Embryonic facial prominence (tissue), 1 donor: ENCODE results near the gene IARS1.

Source experiments
- DNase-seq: peaks from one replicate; pipeline ENCODE4 v3.0.0-alpha.2; 2016; ENCODE audit errors: extremely low spot score

The IARS1 gene

DNA sequence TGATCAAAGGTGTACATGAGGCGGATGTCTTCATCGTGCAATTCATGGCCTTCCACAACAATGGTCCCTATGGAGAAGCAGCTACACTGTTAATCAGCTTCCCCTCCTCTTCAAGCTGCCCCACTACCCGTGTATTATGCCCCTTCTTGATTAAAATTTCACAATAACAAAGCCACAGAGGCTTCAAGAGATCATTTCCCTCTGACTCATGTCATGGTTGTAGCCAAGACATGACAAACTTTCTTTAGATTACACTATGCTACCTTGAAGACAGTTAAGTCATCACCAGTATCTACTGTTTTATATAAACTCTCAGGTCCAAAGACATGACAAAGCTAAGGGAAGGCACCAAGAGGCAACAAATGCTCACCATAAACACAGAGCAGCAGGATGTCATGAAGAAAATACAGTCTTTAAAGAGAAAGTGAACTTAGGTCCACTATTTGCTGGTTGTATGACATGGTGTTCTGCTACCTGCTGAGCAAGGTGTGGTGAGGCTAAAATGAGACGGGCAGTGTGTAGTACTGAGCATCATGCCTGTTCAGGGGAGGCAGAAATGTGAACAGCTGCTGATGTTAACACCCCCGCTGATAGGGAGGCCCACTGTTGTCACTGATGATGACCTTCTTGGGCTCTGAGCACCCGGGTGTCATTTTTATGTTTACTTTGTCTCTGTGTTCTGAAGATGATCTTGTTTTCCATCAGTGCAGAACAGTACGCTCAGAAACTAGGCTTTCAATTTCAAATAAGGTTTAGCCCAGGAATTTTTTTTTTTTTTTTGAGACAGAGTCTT is 48.3 kb downstream of the IARS1 start:
- DNase-seq: no peak
